ENCODE data around the gene ANHX. TPM values are rescaled to one million over a fixed set of nuclear protein-coding genes. Genes with fewer than 3 reads are reported as not detected.

The ANHX gene
- total and polyA plus RNA-seq, 2 experiments from 2014 or later = not detected

DNA sequence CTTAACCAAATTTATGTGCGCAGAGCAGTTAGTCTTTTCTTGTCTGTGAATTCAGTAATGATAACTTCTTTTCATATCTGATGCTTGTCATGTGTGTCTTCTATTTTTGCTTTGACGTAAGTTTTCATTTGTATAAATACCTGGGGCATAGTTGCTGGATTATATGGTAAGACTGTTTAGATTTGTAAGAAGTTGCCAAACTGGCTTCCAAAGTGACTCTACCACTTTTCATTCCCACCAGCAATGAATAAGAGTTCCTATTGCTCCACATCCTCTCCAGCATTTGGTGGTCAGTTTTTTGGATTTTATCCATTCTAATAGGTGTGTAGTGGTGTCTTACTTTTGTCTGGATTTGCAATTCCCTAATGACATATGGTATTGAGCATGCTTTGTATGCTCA, 45.5 kb downstream of the ANHX start:
- Mint-ChIP-seq H3K4me3 (no peak overlapping the region), H3K36me3 (ENCODE audit: low read depth) (peaks cover 100% of the 10 kb centered on the region), H3K9me3 (peaks cover 99% of the 10 kb centered on the region), H3K27me3 (ENCODE audit: insufficient read depth, low read depth, poor library complexity) (peaks cover 13% of the 10 kb centered on the region), H3K4me1 (no peaks in the 10 kb centered on the region), H3K27ac (no peak overlapping the region)
- Histone ChIP-seq H3K4me2 (no peak overlapping the region), H3K9me2 (ENCODE audit: insufficient read depth) (no peaks in the 10 kb centered on the region), H3K36me3 (ENCODE audit: insufficient read depth) (peaks cover 91% of the 10 kb centered on the region), H3K4me1 (ENCODE audit: insufficient read depth) (no peaks in the 10 kb centered on the region), H3F3A (replicated peaks; ENCODE audit: low read depth) (no peaks in the 10 kb centered on the region), H2AFZ (no peak overlapping the region), H3K79me2 (replicated peaks; ENCODE audit: insufficient read depth) (peaks cover 22% of the 10 kb centered on the region), H3K4me3 (no peak overlapping the region), H3K27me3 (ENCODE audit: insufficient read depth) (no peaks in the 10 kb centered on the region), H4K20me1 (replicated peaks; ENCODE audit: insufficient read depth) (no peaks in the 10 kb centered on the region), H3K27ac (ENCODE audit: low read depth) (no peak overlapping the region)
- TF ChIP-seq STAT1 (IDR thresholded peaks at IDR 0.05; ENCODE audit: unreplicated experiment) = no peak
- TF ChIP-seq, protein P1, sequence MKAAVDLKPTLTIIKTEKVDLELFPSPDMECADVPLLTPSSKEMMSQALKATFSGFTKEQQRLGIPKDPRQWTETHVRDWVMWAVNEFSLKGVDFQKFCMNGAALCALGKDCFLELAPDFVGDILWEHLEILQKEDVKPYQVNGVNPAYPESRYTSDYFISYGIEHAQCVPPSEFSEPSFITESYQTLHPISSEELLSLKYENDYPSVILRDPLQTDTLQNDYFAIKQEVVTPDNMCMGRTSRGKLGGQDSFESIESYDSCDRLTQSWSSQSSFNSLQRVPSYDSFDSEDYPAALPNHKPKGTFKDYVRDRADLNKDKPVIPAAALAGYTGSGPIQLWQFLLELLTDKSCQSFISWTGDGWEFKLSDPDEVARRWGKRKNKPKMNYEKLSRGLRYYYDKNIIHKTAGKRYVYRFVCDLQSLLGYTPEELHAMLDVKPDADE (IDR thresholded peaks at IDR 0.05) = no peak
- TF ChIP-seq CREB1 (CRISPR knock-in tag; IDR thresholded peaks at IDR 0.05; ENCODE audit: low read depth) = no peak
- TF ChIP-seq, protein P2, sequence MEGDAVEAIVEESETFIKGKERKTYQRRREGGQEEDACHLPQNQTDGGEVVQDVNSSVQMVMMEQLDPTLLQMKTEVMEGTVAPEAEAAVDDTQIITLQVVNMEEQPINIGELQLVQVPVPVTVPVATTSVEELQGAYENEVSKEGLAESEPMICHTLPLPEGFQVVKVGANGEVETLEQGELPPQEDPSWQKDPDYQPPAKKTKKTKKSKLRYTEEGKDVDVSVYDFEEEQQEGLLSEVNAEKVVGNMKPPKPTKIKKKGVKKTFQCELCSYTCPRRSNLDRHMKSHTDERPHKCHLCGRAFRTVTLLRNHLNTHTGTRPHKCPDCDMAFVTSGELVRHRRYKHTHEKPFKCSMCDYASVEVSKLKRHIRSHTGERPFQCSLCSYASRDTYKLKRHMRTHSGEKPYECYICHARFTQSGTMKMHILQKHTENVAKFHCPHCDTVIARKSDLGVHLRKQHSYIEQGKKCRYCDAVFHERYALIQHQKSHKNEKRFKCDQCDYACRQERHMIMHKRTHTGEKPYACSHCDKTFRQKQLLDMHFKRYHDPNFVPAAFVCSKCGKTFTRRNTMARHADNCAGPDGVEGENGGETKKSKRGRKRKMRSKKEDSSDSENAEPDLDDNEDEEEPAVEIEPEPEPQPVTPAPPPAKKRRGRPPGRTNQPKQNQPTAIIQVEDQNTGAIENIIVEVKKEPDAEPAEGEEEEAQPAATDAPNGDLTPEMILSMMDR (conservative IDR thresholded peaks at IDR 0.05; ENCODE audit: low read depth in 2 of 2) = no peak
- no peak for TF ChIP-seq NANOG (IDR thresholded peaks at IDR 0.05; ENCODE audit: borderline replicate concordance)
- TF ChIP-seq, protein P3, sequence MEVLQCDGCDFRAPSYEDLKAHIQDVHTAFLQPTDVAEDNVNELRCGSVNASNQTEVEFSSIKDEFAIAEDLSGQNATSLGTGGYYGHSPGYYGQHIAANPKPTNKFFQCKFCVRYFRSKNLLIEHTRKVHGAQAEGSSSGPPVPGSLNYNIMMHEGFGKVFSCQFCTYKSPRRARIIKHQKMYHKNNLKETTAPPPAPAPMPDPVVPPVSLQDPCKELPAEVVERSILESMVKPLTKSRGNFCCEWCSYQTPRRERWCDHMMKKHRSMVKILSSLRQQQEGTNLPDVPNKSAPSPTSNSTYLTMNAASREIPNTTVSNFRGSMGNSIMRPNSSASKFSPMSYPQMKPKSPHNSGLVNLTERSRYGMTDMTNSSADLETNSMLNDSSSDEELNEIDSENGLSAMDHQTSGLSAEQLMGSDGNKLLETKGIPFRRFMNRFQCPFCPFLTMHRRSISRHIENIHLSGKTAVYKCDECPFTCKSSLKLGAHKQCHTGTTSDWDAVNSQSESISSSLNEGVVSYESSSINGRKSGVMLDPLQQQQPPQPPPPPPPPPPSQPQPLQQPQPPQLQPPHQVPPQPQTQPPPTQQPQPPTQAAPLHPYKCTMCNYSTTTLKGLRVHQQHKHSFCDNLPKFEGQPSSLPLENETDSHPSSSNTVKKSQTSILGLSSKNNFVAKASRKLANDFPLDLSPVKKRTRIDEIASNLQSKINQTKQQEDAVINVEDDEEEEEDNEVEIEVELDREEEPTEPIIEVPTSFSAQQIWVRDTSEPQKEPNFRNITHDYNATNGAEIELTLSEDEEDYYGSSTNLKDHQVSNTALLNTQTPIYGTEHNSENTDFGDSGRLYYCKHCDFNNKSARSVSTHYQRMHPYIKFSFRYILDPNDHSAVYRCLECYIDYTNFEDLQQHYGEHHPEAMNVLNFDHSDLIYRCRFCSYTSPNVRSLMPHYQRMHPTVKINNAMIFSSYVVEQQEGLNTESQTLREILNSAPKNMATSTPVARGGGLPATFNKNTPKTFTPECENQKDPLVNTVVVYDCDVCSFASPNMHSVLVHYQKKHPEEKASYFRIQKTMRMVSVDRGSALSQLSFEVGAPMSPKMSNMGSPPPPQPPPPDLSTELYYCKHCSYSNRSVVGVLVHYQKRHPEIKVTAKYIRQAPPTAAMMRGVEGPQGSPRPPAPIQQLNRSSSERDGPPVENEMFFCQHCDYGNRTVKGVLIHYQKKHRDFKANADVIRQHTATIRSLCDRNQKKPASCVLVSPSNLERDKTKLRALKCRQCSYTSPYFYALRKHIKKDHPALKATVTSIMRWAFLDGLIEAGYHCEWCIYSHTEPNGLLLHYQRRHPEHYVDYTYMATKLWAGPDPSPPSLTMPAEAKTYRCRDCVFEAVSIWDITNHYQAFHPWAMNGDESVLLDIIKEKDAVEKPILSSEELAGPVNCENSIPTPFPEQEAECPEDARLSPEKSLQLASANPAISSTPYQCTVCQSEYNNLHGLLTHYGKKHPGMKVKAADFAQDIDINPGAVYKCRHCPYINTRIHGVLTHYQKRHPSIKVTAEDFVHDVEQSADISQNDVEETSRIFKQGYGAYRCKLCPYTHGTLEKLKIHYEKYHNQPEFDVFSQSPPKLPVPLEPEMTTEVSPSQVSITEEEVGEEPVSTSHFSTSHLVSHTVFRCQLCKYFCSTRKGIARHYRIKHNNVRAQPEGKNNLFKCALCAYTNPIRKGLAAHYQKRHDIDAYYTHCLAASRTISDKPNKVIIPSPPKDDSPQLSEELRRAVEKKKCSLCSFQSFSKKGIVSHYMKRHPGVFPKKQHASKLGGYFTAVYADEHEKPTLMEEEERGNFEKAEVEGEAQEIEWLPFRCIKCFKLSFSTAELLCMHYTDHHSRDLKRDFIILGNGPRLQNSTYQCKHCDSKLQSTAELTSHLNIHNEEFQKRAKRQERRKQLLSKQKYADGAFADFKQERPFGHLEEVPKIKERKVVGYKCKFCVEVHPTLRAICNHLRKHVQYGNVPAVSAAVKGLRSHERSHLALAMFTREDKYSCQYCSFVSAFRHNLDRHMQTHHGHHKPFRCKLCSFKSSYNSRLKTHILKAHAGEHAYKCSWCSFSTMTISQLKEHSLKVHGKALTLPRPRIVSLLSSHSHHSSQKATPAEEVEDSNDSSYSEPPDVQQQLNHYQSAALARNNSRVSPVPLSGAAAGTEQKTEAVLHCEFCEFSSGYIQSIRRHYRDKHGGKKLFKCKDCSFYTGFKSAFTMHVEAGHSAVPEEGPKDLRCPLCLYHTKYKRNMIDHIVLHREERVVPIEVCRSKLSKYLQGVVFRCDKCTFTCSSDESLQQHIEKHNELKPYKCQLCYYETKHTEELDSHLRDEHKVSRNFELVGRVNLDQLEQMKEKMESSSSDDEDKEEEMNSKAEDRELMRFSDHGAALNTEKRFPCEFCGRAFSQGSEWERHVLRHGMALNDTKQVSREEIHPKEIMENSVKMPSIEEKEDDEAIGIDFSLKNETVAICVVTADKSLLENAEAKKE (CRISPR knock-in tag; IDR thresholded peaks at IDR 0.05) = no peak
- no peak for TF ChIP-seq ZNF331 (CRISPR knock-in tag; IDR thresholded peaks at IDR 0.05; ENCODE audit: low read depth)
- TF ChIP-seq JUNB (IDR thresholded peaks at IDR 0.05; ENCODE audit: unreplicated experiment) = no peak
- no peak for TF ChIP-seq EZH2 (IDR thresholded peaks at IDR 0.05; ENCODE audit: low read depth, unreplicated experiment)
- TF ChIP-seq, protein P4, sequence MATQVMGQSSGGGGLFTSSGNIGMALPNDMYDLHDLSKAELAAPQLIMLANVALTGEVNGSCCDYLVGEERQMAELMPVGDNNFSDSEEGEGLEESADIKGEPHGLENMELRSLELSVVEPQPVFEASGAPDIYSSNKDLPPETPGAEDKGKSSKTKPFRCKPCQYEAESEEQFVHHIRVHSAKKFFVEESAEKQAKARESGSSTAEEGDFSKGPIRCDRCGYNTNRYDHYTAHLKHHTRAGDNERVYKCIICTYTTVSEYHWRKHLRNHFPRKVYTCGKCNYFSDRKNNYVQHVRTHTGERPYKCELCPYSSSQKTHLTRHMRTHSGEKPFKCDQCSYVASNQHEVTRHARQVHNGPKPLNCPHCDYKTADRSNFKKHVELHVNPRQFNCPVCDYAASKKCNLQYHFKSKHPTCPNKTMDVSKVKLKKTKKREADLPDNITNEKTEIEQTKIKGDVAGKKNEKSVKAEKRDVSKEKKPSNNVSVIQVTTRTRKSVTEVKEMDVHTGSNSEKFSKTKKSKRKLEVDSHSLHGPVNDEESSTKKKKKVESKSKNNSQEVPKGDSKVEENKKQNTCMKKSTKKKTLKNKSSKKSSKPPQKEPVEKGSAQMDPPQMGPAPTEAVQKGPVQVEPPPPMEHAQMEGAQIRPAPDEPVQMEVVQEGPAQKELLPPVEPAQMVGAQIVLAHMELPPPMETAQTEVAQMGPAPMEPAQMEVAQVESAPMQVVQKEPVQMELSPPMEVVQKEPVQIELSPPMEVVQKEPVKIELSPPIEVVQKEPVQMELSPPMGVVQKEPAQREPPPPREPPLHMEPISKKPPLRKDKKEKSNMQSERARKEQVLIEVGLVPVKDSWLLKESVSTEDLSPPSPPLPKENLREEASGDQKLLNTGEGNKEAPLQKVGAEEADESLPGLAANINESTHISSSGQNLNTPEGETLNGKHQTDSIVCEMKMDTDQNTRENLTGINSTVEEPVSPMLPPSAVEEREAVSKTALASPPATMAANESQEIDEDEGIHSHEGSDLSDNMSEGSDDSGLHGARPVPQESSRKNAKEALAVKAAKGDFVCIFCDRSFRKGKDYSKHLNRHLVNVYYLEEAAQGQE (IDR thresholded peaks at IDR 0.05; ENCODE audit: unreplicated experiment) = no peak
- no peak for TF ChIP-seq ZNF114 (CRISPR knock-in tag; IDR thresholded peaks at IDR 0.05)
- DNase-seq (ENCODE audit: low spot score) = no peak
- no peak for ATAC-seq

Measured in GM23338 (cell line).